ENCODE data around the gene SLC5A11.

SLC5A11 gene

DNA sequence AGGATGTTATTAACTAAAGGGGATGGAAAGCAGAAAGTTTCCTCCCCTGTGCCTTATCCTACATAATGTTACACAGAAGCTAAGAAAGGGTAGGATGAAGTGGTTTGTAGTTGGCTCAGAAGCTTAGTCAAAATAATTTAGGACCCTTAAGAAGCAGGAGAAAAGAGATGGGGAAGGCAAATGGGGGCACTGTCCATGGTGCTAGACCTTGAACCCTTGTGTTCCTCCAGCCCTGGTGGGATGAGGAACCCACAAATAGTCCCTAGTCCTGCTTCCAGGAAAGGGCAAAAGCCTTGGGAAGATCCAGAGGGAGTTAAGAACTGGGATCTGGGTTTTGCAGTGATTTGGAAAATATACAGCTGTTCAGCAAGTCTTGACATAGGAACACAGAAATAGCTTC, 54.5 kb downstream of the SLC5A11 start:
- no peak for DNase-seq (ENCODE audit: low spot score)
- TF ChIP-seq, protein P1, sequence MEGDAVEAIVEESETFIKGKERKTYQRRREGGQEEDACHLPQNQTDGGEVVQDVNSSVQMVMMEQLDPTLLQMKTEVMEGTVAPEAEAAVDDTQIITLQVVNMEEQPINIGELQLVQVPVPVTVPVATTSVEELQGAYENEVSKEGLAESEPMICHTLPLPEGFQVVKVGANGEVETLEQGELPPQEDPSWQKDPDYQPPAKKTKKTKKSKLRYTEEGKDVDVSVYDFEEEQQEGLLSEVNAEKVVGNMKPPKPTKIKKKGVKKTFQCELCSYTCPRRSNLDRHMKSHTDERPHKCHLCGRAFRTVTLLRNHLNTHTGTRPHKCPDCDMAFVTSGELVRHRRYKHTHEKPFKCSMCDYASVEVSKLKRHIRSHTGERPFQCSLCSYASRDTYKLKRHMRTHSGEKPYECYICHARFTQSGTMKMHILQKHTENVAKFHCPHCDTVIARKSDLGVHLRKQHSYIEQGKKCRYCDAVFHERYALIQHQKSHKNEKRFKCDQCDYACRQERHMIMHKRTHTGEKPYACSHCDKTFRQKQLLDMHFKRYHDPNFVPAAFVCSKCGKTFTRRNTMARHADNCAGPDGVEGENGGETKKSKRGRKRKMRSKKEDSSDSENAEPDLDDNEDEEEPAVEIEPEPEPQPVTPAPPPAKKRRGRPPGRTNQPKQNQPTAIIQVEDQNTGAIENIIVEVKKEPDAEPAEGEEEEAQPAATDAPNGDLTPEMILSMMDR (IDR thresholded peaks at IDR 0.05; ENCODE audit: extremely low read depth, insufficient read depth, missing control alignments): no peak
- in situ Hi-C loops (cut with MboI; ENCODE audit: low pct_unique_long_range_greater_than_20kb, low sequenced_read_pairs, unreplicated experiment): no loop called here

DNA sequence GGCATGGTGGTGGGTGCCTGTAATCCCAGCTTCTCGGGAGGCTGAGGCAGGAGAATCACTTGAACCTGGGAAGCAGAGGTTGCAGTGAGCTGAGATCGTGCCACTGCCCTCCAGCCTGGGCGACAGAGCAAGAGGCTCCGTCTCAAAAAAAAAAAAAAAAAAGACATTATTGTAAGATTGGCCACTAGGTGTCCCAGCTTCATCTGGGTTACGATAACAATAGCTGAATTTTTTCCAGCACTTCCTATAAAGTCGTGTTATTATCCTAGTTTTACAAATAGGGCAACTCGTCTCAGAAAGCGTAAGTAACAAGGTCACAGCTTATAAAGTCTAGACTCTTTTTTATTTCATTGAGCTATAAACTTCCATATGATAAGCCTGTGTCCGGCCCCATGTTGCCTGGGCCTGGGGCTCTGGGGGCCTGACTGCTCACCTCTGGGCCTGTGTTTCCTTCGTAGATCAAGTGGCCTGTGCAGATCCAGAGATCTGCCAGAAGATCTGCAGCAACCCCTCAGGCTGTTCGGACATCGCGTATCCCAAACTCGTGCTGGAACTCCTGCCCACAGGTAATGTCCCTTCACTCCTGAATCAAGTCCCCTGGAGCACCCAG, 60.5 kb downstream of the SLC5A11 start:
- DNase-seq (ENCODE audit: low spot score): no peak
- in situ Hi-C loops (cut with MboI; ENCODE audit: low pct_unique_long_range_greater_than_20kb, low sequenced_read_pairs, unreplicated experiment): no loop called here
- TF ChIP-seq, protein P1 (IDR thresholded peaks at IDR 0.05; ENCODE audit: extremely low read depth, insufficient read depth, missing control alignments): peak; percentile 33

DNA sequence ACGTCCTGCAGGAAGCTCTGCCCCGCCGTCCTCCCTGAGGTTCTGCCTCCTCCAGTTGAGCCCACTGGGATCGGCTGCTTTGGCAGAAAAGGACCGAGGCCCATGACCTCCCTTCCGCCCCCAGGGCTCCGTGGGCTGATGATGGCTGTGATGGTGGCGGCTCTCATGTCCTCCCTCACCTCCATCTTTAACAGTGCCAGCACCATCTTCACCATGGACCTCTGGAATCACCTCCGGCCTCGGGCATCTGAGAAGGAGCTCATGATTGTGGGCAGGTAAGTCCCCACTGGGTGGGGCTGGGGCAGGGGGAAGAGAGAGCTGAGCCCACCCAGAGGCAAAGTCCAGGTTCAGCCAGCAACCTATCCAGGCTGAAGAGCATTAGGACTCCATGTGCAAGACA, 61.1 kb downstream of the SLC5A11 start:
- no peak for DNase-seq (ENCODE audit: low spot score)
- TF ChIP-seq, protein P1 (IDR thresholded peaks at IDR 0.05; ENCODE audit: extremely low read depth, insufficient read depth, missing control alignments): no peak
- in situ Hi-C loops (cut with MboI; ENCODE audit: low pct_unique_long_range_greater_than_20kb, low sequenced_read_pairs, unreplicated experiment): no loop called here

- TF ChIP-seq, protein P1 (IDR thresholded peaks at IDR 0.05; ENCODE audit: extremely low read depth, insufficient read depth, missing control alignments): no peak
- DNase-seq (ENCODE audit: low spot score): no peak
- in situ Hi-C loops (cut with MboI; ENCODE audit: low pct_unique_long_range_greater_than_20kb, low sequenced_read_pairs, unreplicated experiment): no loop called here
These were observed 63.0 kb downstream of the SLC5A11 start for GRCh38 chr16:24908716-24909115.

DNA sequence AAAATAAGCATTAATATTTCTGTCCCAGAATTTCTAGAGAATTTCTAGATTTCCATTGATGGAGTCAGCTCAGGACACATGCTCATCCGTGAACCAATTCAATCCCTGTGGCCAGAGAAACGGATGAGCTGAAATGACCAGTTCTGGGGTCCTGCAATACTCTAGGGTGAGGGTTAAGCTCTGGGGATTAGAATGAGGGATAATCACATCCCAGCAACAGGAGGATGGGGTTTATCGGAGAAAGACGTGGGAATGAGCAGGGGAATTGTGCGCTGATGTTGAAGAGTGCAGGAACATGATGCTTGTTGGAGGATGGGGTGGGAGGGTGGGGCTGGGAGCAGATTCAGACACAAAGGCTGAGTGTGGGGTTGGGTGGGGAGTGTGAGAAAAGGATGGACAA, 64.1 kb downstream of the SLC5A11 start:
- TF ChIP-seq, protein P1 (IDR thresholded peaks at IDR 0.05; ENCODE audit: extremely low read depth, insufficient read depth, missing control alignments): no peak
- DNase-seq (ENCODE audit: low spot score): no peak

DNA sequence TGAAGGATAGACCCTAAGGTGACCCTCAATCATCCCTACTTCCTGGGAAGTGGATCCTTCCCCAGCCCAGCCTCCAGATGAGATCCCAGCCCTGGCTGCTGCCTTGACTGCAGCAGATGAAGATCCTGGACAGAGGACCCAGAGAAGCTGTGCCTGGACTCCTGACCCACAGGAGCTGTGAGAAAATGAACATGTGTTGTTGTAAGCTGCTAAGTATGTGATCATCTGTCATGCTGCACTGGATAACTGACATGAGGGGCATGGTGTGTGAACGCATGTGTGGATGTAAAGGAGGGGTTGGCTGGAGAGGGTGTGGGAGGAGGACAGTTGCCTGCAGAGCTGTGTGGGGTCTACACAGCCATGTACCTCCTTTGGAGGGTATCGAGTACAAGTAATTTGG, 69.3 kb downstream of the SLC5A11 start:
- DNase-seq (ENCODE audit: low spot score): no peak
- in situ Hi-C loops (cut with MboI; ENCODE audit: low pct_unique_long_range_greater_than_20kb, low sequenced_read_pairs, unreplicated experiment): no loop called here
- TF ChIP-seq, protein P1 (IDR thresholded peaks at IDR 0.05; ENCODE audit: extremely low read depth, insufficient read depth, missing control alignments): no peak

More for the DNA sequence above, 64.1 kb downstream of the SLC5A11 start:
- in situ Hi-C loops (cut with MboI; ENCODE audit: low pct_unique_long_range_greater_than_20kb, low sequenced_read_pairs, unreplicated experiment): no loop called here

All from GM13977 (cell line).